WI38 (cell line): ENCODE results near the gene MNX1.

Source experiments
- H3K4me3 ChIP-seq: 2 replicates; pipeline ENCODE4 v1.5.1; 2011; ENCODE audit warnings: low read depth, mild to moderate bottlenecking, control low read depth, low read length
- TF ChIP-seq, protein P1 (sequence below): IDR thresholded peaks from 2 replicates; pipeline ENCODE4 v1.5.1; 2012; ENCODE audit warnings: low read depth, mild to moderate bottlenecking, control low read depth, low read length

MNX1 gene

DNA sequence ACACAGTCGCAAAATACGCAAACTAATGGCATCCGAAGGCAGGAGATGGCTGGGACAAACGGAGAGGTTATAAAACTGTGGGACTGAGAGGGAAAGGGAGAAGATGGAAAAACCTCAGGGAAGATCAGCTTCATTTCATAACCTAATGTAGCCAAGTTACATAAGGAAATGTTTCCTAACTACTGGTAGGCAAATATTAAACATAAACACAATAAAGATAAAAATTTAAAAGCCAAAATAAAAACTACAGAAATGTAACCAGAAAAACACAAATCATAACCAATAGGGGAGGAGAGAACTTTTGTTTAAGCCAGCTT lies 13.1 kb upstream of the MNX1 start:
- TF ChIP-seq, protein P1, sequence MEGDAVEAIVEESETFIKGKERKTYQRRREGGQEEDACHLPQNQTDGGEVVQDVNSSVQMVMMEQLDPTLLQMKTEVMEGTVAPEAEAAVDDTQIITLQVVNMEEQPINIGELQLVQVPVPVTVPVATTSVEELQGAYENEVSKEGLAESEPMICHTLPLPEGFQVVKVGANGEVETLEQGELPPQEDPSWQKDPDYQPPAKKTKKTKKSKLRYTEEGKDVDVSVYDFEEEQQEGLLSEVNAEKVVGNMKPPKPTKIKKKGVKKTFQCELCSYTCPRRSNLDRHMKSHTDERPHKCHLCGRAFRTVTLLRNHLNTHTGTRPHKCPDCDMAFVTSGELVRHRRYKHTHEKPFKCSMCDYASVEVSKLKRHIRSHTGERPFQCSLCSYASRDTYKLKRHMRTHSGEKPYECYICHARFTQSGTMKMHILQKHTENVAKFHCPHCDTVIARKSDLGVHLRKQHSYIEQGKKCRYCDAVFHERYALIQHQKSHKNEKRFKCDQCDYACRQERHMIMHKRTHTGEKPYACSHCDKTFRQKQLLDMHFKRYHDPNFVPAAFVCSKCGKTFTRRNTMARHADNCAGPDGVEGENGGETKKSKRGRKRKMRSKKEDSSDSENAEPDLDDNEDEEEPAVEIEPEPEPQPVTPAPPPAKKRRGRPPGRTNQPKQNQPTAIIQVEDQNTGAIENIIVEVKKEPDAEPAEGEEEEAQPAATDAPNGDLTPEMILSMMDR, result no peak
- H3K4me3 ChIP-seq, result no peak overlapping the region

DNA sequence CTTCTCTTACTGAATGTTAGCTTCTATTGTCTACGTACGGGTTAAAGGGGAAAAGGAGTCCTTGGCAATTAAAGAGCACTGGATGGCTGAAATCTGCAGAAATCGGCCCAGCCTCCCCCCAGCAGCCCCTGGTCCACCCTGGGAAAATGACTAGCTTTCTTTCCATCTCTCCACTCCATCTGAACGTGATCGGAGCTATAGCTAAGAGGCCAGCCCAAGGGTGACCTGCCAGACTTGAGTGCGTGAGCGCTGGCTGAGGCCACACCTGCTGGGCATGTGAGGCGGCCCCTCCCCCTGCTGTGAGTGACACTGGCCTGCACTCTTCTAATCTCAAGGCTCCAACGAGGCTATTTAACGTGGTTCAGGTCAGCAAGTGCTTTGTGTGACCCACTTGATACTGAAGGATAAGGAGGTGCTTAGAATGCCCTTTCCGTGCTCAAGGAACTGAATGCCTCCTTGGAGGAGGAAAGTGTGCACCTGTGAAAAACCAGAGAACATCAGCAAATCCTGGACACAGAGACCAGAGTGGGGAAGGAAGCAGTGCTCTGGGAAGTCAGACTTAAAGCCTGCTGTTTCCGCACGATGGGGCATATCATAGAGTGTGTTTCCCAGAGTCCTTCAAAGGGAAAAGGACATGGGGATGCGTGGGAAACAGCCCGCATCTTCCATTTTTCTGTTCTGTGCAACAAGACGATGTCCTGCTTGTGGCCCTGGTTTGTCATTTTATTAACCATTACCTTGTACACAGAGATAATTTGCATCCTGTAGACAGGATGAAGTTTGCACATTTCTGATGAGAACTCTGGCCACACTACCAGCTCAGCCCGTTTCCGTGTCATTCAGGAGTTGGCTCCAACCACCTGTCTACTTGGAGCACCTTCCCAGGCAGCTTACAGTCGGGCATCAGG lies 12.5 kb upstream of the MNX1 start:
- TF ChIP-seq, protein P1, result no peak
- no peak overlapping the region for H3K4me3 ChIP-seq

DNA sequence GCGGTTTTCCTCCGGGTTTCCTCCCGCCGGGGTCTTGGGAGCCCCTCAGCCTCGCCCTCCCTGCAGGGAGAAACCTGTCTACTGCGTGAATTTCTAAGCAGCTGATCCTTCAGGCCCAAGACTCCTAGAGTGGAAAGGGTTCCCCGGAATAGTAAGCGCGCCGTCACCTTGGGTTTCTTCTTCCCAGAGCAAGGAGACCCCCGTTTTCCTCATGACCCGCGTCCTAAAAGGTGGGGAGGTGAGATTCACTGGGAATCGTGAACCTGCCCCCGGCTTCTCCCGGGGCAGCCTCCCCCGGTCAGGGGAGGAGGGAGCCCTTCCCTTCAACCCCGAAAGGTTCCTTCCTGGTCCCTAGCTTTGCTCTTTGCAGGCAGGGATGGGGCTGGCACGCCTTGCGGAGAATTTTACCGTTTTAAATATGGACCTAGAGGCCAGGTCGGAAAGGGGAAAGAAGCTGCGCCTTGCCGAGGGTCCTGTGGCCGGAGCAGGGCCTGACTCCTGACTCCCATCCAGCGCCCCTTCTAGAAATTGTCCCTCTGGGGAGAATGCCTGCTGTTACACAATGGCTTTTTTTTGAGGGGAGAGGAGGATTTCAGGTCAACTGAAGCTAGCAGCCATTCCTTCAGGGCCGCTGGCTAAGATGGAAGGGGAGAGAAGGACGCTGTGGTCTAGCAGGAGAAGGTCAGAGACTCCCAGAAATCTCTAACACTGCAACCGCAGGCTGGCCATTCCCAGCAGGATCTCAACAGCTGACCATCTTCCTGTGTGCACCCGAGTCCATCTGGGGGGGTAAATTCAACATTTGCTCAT lies 11.6 kb upstream of the MNX1 start:
- H3K4me3 ChIP-seq, result no peak overlapping the region
- TF ChIP-seq, protein P1, result no peak

DNA sequence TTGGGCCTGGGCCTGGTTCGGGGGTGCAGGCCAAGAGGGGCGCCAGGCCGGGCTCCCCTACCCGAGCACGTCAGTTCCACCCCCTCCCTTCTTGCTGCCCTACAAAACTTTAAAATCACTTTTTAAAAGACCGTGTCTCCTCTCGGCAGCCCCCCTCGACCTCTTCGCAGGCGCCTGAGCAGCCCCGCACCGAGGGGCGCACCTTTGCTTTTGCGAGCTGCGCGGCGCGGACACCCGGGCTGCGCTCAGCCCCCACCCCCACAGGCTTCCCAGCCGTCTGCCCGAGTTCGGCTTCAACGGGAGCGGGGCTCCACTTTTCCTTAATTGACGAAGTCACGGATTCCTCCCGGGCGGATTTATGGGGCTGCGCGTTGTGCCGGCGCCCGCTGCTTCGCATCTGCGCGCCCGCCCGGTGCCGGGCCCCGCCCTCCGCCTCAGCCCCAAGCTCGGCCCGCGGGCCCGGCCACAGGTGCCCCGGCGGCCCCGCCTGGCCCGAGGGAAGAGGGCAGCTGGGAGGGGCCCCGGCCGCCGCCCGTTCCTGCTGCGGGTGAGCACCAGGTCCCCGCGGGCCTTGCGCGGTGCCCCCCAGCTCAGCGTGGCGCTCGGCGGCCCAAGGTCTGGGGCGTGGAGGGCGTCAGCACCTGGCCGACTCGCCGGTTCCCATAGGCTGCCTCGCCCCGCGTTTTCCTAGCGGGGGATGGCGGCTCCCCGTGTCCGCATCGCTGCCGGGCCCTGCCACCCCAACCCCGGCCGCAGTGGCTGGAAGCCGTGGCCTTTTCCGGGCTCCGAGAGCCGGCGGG lies 10.8 kb upstream of the MNX1 start:
- no peak overlapping the region for H3K4me3 ChIP-seq

DNA sequence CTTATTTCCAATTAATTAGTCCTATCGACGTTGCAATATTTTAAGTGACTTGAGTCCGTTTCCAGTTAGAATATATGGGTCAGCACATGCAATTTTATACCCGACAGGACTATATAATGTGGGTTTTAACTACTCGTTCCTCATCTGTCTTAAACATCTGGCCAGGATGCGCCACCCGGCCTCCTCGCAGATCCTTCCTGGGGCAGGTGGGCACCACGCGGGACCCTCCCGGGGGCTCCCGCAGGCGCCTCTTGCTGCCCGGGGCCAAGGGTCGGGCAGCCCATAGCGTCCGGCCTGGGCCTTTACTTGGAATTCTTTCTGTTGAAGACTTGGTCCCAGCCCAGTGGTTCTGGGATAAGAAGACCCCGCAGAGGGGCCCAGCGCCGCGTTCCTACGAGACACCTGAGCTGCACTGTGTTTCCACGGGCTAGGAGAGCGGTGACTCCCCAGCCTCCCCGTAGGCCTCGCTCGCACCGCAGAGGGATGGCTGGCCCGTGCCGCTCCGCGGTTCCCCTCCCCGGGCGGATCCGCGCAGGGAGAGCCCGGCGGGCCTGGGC lies 10.1 kb upstream of the MNX1 start:
- TF ChIP-seq, protein P1, result no peak
- H3K4me3 ChIP-seq, result no peak overlapping the region

More for the DNA sequence above, 10.8 kb upstream of the MNX1 start:
- TF ChIP-seq, protein P1, result no peak

DNA sequence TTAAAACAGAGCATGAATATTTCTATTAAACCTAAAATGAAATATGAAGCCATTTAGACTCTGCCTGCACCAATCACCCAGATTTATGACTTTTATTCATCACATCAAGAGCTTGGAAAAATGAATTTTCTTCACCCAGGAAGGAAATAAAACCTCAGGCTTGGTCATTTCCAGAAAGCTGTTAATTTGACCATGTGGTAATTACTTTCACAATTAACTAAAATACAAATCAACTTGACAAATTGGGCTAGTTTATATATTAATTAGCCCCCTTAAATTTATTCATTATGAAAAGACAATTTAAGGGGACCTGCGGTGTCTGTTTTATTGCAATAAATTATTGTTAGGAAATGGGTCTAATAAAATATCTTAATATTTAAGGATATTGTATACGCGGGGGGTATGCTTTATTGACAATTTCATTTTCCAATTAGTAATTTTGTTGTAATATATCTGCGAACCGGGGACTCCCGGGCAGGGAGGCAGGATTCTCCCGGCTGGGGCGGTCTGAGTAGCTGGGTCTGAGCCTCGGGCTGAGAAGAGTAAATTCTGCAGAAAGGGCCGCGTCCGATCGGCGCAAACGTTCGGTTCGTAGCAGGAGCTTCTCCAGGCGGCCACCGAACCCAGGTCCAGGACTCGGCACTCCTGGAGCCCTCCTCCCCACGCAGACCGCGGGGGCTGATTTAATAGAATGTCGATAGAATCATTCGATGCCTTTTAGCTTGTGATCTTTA lies 9.4 kb upstream of the MNX1 start:
- TF ChIP-seq, protein P1, result no peak
- no peak overlapping the region for H3K4me3 ChIP-seq
